ENCODE data around the gene VEGFB.

GRCh38 chr11:64233913-64234586 is at the start of gene VEGFB:
- no peak for TF ChIP-seq POLR2A (IDR thresholded peaks at IDR 0.05; ENCODE audit: low read depth, low read length)
- TF ChIP-seq JUN (IDR thresholded peaks at IDR 0.05; ENCODE audit: borderline replicate concordance, insufficient read depth, insufficient read length, low read depth): no peak
- no peak for TF ChIP-seq CTCF (IDR thresholded peaks at IDR 0.05; ENCODE audit: extremely low read depth in 1 of 2, insufficient read depth in 1 of 2, low read depth in 1 of 2, low read length in 2 of 2)
- TF ChIP-seq POLR2AphosphoS5 (IDR thresholded peaks at IDR 0.05; ENCODE audit: insufficient read depth, low read depth, low read length): peak; percentile 47
- no peak for TF ChIP-seq EZH2 (IDR thresholded peaks at IDR 0.05; ENCODE audit: borderline replicate concordance, low read depth, low read length, severe bottlenecking)
- no peak for TF ChIP-seq FOS (IDR thresholded peaks at IDR 0.05; ENCODE audit: borderline replicate concordance, insufficient read depth, low read length)
- no peak for TF ChIP-seq MYC (IDR thresholded peaks at IDR 0.05; ENCODE audit: low read depth, low read length)
